HG02852 (cell line): ENCODE results near the gene PIGU.
A peak's percentile ranks its signal among the peaks of the same experiment; 100 is the strongest.
"Not testable (repeated sequence)": the region's sequence is repeated elsewhere in the genome, so short reads cannot be mapped to it uniquely, and the experiment has no call there.

Experiments used
- ATAC-seq: cut with Tn5 transposase; IDR thresholded peaks from one replicate; pipeline ENCODE4 v1.9.1; 2021; ENCODE audit warnings: mild to moderate bottlenecking, moderate library complexity; ENCODE audit not compliant: unreplicated experiment

PIGU gene

GRCh38 chr20:34516247-34517113, 160.4 kb downstream of the PIGU start, which contains the start of gene DYNLRB1:
Gene DYNLRB1, plus strand, starts transcription at chr20:34516422. Its CDS starts 37 bp downstream, at chr20:34516459.
- ATAC-seq: peak; percentile 77

GRCh38 chr20:34515484-34516246, 161.2 kb downstream of the PIGU start:
- peak; percentile 44 for ATAC-seq

GRCh38 chr20:34514897-34515483, 161.9 kb downstream of the PIGU start:
- ATAC-seq: no peak

- ATAC-seq: not testable (repeated sequence)
Observed at GRCh38 chr20:34514034-34514433, 162.9 kb downstream of the PIGU start.

- ATAC-seq: no peak
Observed at GRCh38 chr20:34512955-34513419, 163.9 kb downstream of the PIGU start.

- no peak for ATAC-seq
Observed at GRCh38 chr20:34512266-34512954, 164.5 kb downstream of the PIGU start.

GRCh38 chr20:34511891-34512265, 165.0 kb downstream of the PIGU start:
- ATAC-seq: no peak

GRCh38 chr20:34510575-34510974, 166.3 kb downstream of the PIGU start:
- ATAC-seq: no peak
